A673 (cell line): ENCODE results near the gene CALCOCO2.

ENCODE experiments used
- EZH2 ChIP-seq: fragments of 200-600 bp; sonication (generic); IDR thresholded peaks from 2 replicates; pipeline ENCODE4 v1.6.1; 2017; ENCODE audit warnings: borderline replicate concordance, low read depth, mild to moderate bottlenecking, mixed read lengths, antibody characterized with exemption, low read length; ENCODE audit not compliant: poor library complexity, severe bottlenecking
- TF ChIP-seq, protein P1 (sequence below): fragments of 300-800, 200-600 bp; sonication (generic); conservative IDR thresholded peaks from 2 replicates; pipeline ENCODE4 v1.5.1; 2017; ENCODE audit warnings: low read depth, mild to moderate bottlenecking, antibody characterized with exemption, low read length, moderate library complexity, mixed read lengths

DNA sequence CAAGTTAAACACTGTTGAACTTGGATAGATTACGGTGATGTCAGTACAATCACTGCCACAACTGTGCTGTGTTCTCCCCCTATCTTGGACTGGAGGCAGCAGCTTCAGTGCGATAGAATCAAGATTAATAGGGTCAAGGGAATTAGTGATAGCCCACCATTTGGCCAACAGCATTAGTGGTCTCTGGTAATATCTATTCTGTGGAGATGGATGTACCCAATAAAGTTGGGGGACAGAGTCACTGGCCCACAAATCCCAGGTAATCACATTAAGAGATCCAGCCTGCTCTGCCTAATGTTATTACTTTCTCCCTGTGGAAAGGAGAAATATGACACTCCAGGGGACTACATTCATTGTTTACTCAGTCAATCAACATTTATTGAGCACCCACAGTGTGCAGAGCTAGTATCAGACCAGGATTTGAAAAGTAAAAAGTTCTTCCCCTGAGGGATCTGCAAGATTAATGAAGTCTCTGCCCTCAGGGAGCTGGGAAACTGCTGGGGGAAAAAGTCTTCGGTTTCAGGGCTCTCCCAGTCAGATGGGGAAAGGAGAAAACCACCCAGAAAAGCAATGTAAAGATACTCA is 38.2 kb downstream of the CALCOCO2 start:
- TF ChIP-seq, protein P1, sequence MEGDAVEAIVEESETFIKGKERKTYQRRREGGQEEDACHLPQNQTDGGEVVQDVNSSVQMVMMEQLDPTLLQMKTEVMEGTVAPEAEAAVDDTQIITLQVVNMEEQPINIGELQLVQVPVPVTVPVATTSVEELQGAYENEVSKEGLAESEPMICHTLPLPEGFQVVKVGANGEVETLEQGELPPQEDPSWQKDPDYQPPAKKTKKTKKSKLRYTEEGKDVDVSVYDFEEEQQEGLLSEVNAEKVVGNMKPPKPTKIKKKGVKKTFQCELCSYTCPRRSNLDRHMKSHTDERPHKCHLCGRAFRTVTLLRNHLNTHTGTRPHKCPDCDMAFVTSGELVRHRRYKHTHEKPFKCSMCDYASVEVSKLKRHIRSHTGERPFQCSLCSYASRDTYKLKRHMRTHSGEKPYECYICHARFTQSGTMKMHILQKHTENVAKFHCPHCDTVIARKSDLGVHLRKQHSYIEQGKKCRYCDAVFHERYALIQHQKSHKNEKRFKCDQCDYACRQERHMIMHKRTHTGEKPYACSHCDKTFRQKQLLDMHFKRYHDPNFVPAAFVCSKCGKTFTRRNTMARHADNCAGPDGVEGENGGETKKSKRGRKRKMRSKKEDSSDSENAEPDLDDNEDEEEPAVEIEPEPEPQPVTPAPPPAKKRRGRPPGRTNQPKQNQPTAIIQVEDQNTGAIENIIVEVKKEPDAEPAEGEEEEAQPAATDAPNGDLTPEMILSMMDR, result no peak
- no peak for TF ChIP-seq EZH2
